ENCODE results near the gene STARD3NL.
"Not testable (repeated sequence)": the region's sequence is repeated elsewhere in the genome, so short reads cannot be mapped to it uniquely, and the experiment has no call there.

STARD3NL gene

GRCh38 chr7:38223306-38223705 is 45.3 kb downstream of the STARD3NL start:
- DNase-seq (ENCODE audit: low spot score), result no peak

GRCh38 chr7:38224392-38224791 is 46.3 kb downstream of the STARD3NL start:
- no peak for DNase-seq (ENCODE audit: low spot score)

- no peak for DNase-seq (ENCODE audit: low spot score)
Measured at GRCh38 chr7:38229386-38229785, 51.3 kb downstream of the STARD3NL start.

- DNase-seq (ENCODE audit: low spot score), result no peak
Measured at GRCh38 chr7:38229884-38230642, 52.0 kb downstream of the STARD3NL start.

GRCh38 chr7:38232502-38233366 is 54.7 kb downstream of the STARD3NL start:
- peak; percentile 17 for DNase-seq (ENCODE audit: low spot score)

GRCh38 chr7:38234759-38235158 is 56.7 kb downstream of the STARD3NL start:
- not testable (repeated sequence) for DNase-seq (ENCODE audit: low spot score)

- DNase-seq (ENCODE audit: low spot score), result no peak
Measured at GRCh38 chr7:38235606-38236005, 57.6 kb downstream of the STARD3NL start.

- DNase-seq (ENCODE audit: low spot score), result not testable (repeated sequence)
Measured at GRCh38 chr7:38239129-38239528, 61.1 kb downstream of the STARD3NL start.

- no peak for DNase-seq (ENCODE audit: low spot score)
Measured at GRCh38 chr7:38241071-38241470, 63.0 kb downstream of the STARD3NL start.

GRCh38 chr7:38242814-38243213 is 64.8 kb downstream of the STARD3NL start:
- no peak for DNase-seq (ENCODE audit: low spot score)

GRCh38 chr7:38243345-38243744 is 65.3 kb downstream of the STARD3NL start:
- DNase-seq (ENCODE audit: low spot score), result not testable (repeated sequence)

- DNase-seq (ENCODE audit: low spot score), result no peak
Measured at GRCh38 chr7:38244516-38244915, 66.5 kb downstream of the STARD3NL start.

GRCh38 chr7:38245409-38245977 is 67.4 kb downstream of the STARD3NL start:
- DNase-seq (ENCODE audit: low spot score), result no peak

- no peak for DNase-seq (ENCODE audit: low spot score)
Measured at GRCh38 chr7:38248069-38248567, 70.1 kb downstream of the STARD3NL start.

GRCh38 chr7:38249849-38250248 is 71.8 kb downstream of the STARD3NL start:
- DNase-seq (ENCODE audit: low spot score), result not testable (repeated sequence)

- DNase-seq (ENCODE audit: low spot score), result no peak
Measured at GRCh38 chr7:38257350-38257677, 79.3 kb downstream of the STARD3NL start.

- not testable (repeated sequence) for DNase-seq (ENCODE audit: low spot score)
Measured at GRCh38 chr7:38259157-38259556, 81.1 kb downstream of the STARD3NL start.

- DNase-seq (ENCODE audit: low spot score), result not testable (repeated sequence)
Measured at GRCh38 chr7:38261601-38262000, 83.6 kb downstream of the STARD3NL start.

GRCh38 chr7:38262026-38262425 is 84.0 kb downstream of the STARD3NL start:
- DNase-seq (ENCODE audit: low spot score), result not testable (repeated sequence)

GRCh38 chr7:38262545-38262944 is 84.5 kb downstream of the STARD3NL start:
- no peak for DNase-seq (ENCODE audit: low spot score)

GRCh38 chr7:38263274-38263673 is 85.2 kb downstream of the STARD3NL start:
- not testable (repeated sequence) for DNase-seq (ENCODE audit: low spot score)

GRCh38 chr7:38264602-38265001 is 86.6 kb downstream of the STARD3NL start:
- not testable (repeated sequence) for DNase-seq (ENCODE audit: low spot score)

- DNase-seq (ENCODE audit: low spot score), result not testable (repeated sequence)
Measured at GRCh38 chr7:38265958-38266357, 87.9 kb downstream of the STARD3NL start.

All from NAMALWA (cell line).